Posterior vena cava (tissue), 2 donors: ENCODE data around the gene RFPL2. TPM values are rescaled to one million over a fixed set of nuclear protein-coding genes. Genes with fewer than 3 reads are reported as not detected.

Experiments
- DNase-seq: peaks from one replicate; pipeline ENCODE4 v3.0.0-alpha.2; 2020; ENCODE audit warnings: low spot score
- intact Hi-C, 2 donors: fragments of 100-400 bp; cut with DNase I; formaldehyde crosslinking; loops; one replicate each; pipeline versions ENCODE4 v1.14.1 to v1.14.2; 2022 to 2023
- long read RNA-seq, 2 donors: library from polyadenylated mRNA; unstranded; transcript quantifications; one replicate each; pipeline ENCODE4 v2.0.0, GENCODE V29; 2020 to 2021
- total RNA-seq, 2 donors: library from RNA; stranded (reverse); fragmentation: NEBNext Ultra II Directional; extraction: Animal tissue kit (Norgen Biotek cat#: 25700); gene quantifications; one replicate each; pipeline ENCODE4 v1.2.1, GENCODE V29; 2021
- donor health status: DM: yes; HTN: yes; CAD: no.
- donor health status: DM: yes; HTN: yes; CAD: no.

RFPL2 gene
- total RNA-seq = not detected
- long read RNA-seq, donor 1 = 0 reads
- long read RNA-seq, donor 2 = 0 reads

DNA sequence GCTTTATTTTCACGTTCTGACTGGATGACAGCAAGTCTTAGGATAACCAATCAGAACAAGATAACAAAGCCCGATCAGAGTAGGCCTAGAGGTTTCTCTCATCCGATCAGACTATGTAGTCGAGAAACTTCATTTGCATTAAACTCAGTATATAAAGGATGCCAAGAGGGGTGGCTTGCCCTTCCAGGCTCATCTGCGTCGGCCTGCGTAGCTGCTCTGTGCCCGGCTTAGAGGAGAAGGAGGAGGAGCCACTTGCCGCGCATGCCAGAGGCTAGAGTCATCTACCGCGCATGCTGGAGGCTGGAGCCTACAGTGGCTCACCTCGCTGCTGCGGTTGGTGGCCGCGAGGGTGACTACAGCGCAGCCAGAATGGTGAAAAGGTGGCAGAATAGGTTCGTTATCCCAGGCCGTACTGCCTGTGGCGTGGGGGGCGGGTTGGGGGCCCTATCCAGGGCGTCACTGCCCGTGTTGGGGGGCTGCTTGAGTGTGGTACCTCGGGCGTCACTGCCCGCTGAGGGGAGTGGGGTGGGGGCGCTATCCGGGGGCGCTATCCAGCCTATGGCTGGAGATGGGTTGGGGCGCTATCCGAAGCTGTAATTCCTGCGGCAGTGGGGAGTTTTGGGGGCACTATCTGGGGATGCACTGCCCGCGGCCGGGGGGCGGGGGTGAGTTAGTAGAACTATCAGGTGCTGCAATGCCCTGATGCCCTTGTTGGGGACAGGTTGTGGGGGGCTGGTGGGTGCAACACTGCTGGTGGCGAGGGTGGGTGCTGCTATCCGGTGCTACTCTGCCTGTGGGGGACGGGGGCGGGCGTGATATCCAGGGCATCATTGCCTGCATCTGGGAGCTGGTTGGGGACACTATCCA is at the start of gene RFPL2:
Gene RFPL2, minus strand, starts transcription at position 218 of the 867 bp plus-strand sequence. CDS start 2,622 bp downstream, outside the sequence.
- intact Hi-C loops = no loop called here
- no peak for DNase-seq

- no peak for DNase-seq
- intact Hi-C loops = no loop called here
Measured at GRCh38 chr22:32249231-32249630, 44.4 kb upstream of the RFPL2 start.

- intact Hi-C loops = no loop called here
- no peak for DNase-seq
Measured at GRCh38 chr22:32248276-32248675, 43.4 kb upstream of the RFPL2 start.

GRCh38 chr22:32246166-32246565 is 41.3 kb upstream of the RFPL2 start:
- intact Hi-C loops = no loop called here
- no peak for DNase-seq

- intact Hi-C loops = no loop called here
- DNase-seq = no peak
Measured at GRCh38 chr22:32245042-32245441, 40.2 kb upstream of the RFPL2 start.

- DNase-seq = no peak
- intact Hi-C loops = no loop called here
Measured at GRCh38 chr22:32244547-32244946, 39.7 kb upstream of the RFPL2 start.

GRCh38 chr22:32240461-32240860 is 35.6 kb upstream of the RFPL2 start:
- intact Hi-C loops = no loop called here
- DNase-seq = no peak

- intact Hi-C loops = no loop called here
- DNase-seq = no peak
Measured at GRCh38 chr22:32237906-32238305, 33.0 kb upstream of the RFPL2 start.

GRCh38 chr22:32236970-32237369 is 32.1 kb upstream of the RFPL2 start:
- intact Hi-C loops = no loop called here
- DNase-seq = no peak

DNA sequence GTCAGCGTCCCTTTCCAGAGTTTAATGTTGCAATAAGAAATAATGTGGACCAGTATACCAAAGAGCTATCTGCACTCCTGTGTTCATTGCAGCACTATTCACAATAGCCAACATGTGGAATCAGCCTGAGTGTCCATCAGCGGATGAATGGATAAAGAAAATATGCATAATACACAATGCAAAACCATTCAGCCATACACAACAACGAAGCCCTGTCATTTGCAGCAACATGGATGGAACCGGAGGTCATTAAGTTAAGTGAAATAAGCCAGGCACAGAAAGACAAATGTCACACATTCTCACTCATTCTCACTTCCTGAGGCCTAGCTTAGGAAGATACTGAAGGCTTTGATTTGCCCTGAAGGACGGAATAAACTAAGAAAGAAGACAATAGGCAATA is 28.2 kb upstream of the RFPL2 start:
- intact Hi-C loops = no loop called here
- DNase-seq = no peak

GRCh38 chr22:32232191-32232830 is 27.4 kb upstream of the RFPL2 start:
- no peak for DNase-seq
- intact Hi-C loops = no loop called here

- DNase-seq = no peak
- intact Hi-C loops = no loop called here
Measured at GRCh38 chr22:32226326-32227104, 21.6 kb upstream of the RFPL2 start.

DNA sequence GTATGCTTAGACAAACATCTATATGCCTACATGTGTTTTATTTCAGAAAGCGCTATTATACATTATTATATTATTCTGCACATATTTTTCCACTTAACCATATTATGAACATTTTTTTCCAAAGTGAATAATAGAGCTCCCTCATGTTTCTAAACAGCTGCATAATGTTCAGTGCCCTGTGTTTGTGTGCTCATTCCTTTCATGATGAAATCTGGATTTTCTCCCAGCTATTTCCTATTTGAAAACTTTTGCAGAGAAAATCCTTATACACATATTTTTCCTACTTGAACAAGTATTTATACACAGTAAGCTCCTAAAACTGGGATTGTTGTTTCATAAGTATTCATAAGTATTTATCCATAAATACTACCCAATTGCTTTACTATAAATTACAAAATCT is 18.1 kb upstream of the RFPL2 start:
- DNase-seq = no peak
- intact Hi-C loops = no loop called here

DNA sequence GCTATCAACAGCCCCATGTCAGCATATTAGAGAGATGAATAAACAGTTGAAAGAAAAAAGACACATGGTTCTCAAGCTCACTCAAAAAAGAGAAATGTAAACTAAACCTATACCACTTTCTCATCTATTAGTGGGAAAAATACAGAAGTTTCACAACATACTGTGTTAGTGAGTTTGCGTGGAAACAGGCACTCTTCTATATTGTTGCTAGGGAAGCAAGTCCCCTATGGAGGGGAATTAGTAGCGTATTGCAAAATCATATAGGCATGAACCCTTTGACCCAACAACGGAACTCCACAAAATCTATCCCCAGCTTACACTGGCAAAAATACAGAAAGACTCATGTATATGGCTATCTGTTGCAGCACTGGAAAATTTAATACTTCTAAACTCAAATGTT is 14.2 kb upstream of the RFPL2 start:
- intact Hi-C loops = no loop called here
- no peak for DNase-seq

DNA sequence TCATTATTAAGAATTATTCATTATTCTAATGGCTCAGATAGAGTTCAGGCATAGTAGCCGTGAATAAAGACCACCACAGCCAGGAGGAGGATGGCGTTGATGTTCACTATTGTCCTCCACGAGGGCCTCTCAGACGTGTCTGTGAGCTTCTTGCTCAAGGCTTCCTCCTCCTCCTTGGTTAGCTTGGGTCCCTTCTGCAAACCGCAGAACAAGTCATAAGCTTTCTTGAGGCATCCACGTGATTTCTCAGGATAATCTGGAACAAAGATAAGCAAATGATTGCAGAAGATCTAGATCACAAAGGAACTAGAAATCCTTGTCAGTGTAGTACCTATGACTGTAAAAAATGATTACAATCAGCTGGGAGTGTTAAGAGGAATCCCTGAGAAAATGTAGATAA is 13.6 kb upstream of the RFPL2 start:
- no peak for DNase-seq
- intact Hi-C loops = no loop called here

DNA sequence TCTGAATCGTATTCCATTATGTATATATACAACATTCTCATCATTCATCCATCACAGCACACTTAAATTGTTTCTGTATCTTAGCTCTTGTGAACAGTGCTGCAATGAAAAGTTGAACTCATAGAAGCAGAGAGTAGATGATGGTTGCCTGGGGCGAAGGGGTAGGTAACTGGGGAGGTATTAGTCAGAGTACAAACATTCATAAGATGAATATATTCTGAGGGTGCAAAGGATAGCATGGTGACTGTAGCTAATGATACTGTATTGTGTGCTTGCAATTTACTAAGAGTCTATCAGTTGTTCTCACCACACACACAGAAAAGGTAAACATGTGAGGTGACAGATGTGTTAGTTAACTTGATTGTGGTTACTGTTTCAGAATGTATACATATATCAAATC is 12.6 kb upstream of the RFPL2 start:
- no peak for DNase-seq
- intact Hi-C loops = no loop called here

GRCh38 chr22:32216911-32217310 is 12.0 kb upstream of the RFPL2 start:
- DNase-seq = no peak
- intact Hi-C loops = no loop called here

GRCh38 chr22:32211011-32211410 is 6.1 kb upstream of the RFPL2 start:
- intact Hi-C loops = no loop called here
- no peak for DNase-seq

GRCh38 chr22:32208681-32209080 is 3.8 kb upstream of the RFPL2 start:
- no peak for DNase-seq
- intact Hi-C loops = no loop called here

DNA sequence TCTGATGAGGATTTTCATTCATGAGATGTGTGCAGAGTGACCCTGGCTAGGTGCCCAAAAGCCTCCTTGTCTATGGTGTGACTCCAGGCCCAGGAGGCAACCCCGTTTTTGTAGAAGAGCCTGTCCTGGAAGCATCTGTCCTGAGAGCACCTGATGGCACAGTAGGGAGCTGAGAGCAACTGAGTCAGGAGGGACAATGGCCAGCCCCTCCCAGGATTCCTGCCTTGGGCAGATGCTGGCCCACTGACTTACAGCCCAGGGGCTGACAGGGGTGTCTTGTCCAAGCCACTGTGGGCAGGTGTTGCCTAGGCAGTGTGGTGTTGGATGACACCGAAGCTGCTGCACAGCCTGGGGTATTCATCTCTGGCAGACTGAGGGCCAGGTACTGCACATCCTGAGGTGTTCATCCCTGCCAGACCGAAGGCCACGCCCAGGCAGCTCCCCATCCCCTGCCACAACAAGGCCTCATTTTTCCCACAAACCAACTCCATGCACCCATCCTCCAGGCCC is 3.2 kb upstream of the RFPL2 start:
- intact Hi-C loops = no loop called here
- no peak for DNase-seq
